ENCODE results near the gene UBTF. TPM values are rescaled to one million over a fixed set of nuclear protein-coding genes. Genes with fewer than 3 reads are reported as not detected.

The UBTF gene
- total RNA-seq, 2 experiments from 2014 or later, result 186 to 195 TPM

GRCh38 chr17:44159519-44160210 is 59.8 kb downstream of the UBTF start:
- Mint-ChIP-seq H3K4me1 (peaks cover 5% of the 10 kb centered on the region), H3K27me3 (no peaks in the 10 kb centered on the region), H3K4me3 (no peak overlapping the region), H3K27ac (no peak overlapping the region), H3K36me3 (ENCODE audit: low read depth) (peaks cover 11% of the 10 kb centered on the region), H3K9me3 (no peaks in the 10 kb centered on the region)
- DNase-seq, result no peak
- ChIA-PET CTCF (interaction anchor here (0.8 to 2.3 kb wide), 4 partner anchors 9 to 47 kb away, joined by 3 to 8 read pairs (median 5); no protein-coding TSS in a partner anchor), POLR2A (no interaction called here)

GRCh38 chr17:44155488-44155887 is 64.0 kb downstream of the UBTF start:
- Mint-ChIP-seq H3K27ac (peak overlapping the region; percentile 19), H3K9me3 (no peaks in the 10 kb centered on the region), H3K36me3 (ENCODE audit: low read depth) (peaks cover 13% of the 10 kb centered on the region), H3K27me3 (no peaks in the 10 kb centered on the region), H3K4me3 (no peak overlapping the region), H3K4me1 (peaks cover 18% of the 10 kb centered on the region)
- CTCF ChIA-PET, result interaction anchor here (0.6 to 1.1 kb wide), 5 partner anchors 13 to 1684 kb away, joined by 3 to 5 read pairs (median 3); no protein-coding TSS in a partner anchor
- POLR2A ChIA-PET, result no interaction called here
- DNase-seq, result no peak

Small RNA genes within 50 kb of the gene (microRNA-seq; reads per million reads assigned to microRNA genes)
- not detected for gene MIR6782 (ENCODE audit: borderline microRNAs expressed, borderline replicate concordance)

Other genes with a start within 250 kb of the UBTF start
- under 1 TPM; 0.75 to 0.79 TPM for gene NAGS, start 215.1 kb downstream of the UBTF start, total RNA-seq
- 10 to 100 TPM; 25.6 to 28.8 TPM for gene TMEM101, start 204.7 kb downstream of the UBTF start, total RNA-seq
- 10 to 100 TPM; 59.3 to 64.8 TPM for gene LSM12, start 153.0 kb downstream of the UBTF start, total RNA-seq
- 10 to 100 TPM; 18.1 to 25.2 TPM for gene G6PC3, start 148.9 kb downstream of the UBTF start, total RNA-seq
- 10 to 100 TPM; 27.0 to 32.3 TPM for gene HDAC5, start 96.0 kb downstream of the UBTF start, total RNA-seq
- gene HROB, start 77.7 kb downstream of the UBTF start, total RNA-seq, result 10 to 100 TPM; 15.1 to 16.4 TPM
- gene ASB16, start 49.0 kb downstream of the UBTF start, total RNA-seq, result under 1 TPM in 1 of 2 experiments, not detected in 1; 0.30 TPM
- gene TMUB2, start 32.7 kb downstream of the UBTF start, total RNA-seq, result 10 to 100 TPM; 36.6 to 37.1 TPM
- gene ATXN7L3, start 19.8 kb downstream of the UBTF start, total RNA-seq, result 100 to 1,000 TPM; 110 to 112 TPM
- gene SLC4A1, start 48.5 kb upstream of the UBTF start, total RNA-seq, result not detected
- under 1 TPM; 0.10 TPM for gene RUNDC3A, start 88.9 kb upstream of the UBTF start, total RNA-seq
- 100 to 1,000 TPM; 104 to 107 TPM for gene SLC25A39, start 105.1 kb upstream of the UBTF start, total RNA-seq
- 10 to 100 TPM; 61.1 to 70.5 TPM for gene GRN, start 125.6 kb upstream of the UBTF start, total RNA-seq
- gene FAM171A2, start 144.2 kb upstream of the UBTF start, total RNA-seq, result under 1 TPM in 1 of 2 experiments, not detected in 1; 0.08 TPM
- under 1 TPM; 0.27 to 0.47 TPM for gene ITGA2B, start 170.0 kb upstream of the UBTF start, total RNA-seq